IPS-20b (cell line): ENCODE measurements around the gene ENOX1.

Source experiments
- H3K27ac ChIP-seq: one replicate; pipeline ENCODE4 v1.5.1; 2013; ENCODE audit warnings: low read length
- H3K27me3 ChIP-seq: 2 replicates; pipeline ENCODE4 v1.6.1; 2013; ENCODE audit warnings: mild to moderate bottlenecking, low read length, inconsistent platforms; ENCODE audit not compliant: insufficient read depth
- H3K36me3 ChIP-seq: 2 replicates; pipeline ENCODE4 v1.6.1; 2013; ENCODE audit warnings: low read depth, mild to moderate bottlenecking, inconsistent platforms, low read length, moderate library complexity; ENCODE audit not compliant: insufficient read depth
- H3K4me1 ChIP-seq: 2 replicates; pipeline ENCODE4 v1.6.1; 2013; ENCODE audit warnings: mild to moderate bottlenecking, control low read depth, inconsistent platforms, low read length, moderate library complexity; ENCODE audit not compliant: insufficient read depth
- H3K4me3 ChIP-seq: 2 replicates; pipeline ENCODE4 v1.5.1; 2013; ENCODE audit warnings: mild to moderate bottlenecking, low read length, inconsistent platforms
- H3K9ac ChIP-seq: 2 replicates; pipeline ENCODE4 v1.6.1; 2013; ENCODE audit warnings: low read depth, mild to moderate bottlenecking, inconsistent platforms, low read length, moderate library complexity
- H3K9me3 ChIP-seq: 2 replicates; pipeline ENCODE4 v1.6.1; 2013; ENCODE audit warnings: mild to moderate bottlenecking, low read depth, low read length, inconsistent platforms; ENCODE audit not compliant: insufficient read depth

The ENOX1 gene

DNA sequence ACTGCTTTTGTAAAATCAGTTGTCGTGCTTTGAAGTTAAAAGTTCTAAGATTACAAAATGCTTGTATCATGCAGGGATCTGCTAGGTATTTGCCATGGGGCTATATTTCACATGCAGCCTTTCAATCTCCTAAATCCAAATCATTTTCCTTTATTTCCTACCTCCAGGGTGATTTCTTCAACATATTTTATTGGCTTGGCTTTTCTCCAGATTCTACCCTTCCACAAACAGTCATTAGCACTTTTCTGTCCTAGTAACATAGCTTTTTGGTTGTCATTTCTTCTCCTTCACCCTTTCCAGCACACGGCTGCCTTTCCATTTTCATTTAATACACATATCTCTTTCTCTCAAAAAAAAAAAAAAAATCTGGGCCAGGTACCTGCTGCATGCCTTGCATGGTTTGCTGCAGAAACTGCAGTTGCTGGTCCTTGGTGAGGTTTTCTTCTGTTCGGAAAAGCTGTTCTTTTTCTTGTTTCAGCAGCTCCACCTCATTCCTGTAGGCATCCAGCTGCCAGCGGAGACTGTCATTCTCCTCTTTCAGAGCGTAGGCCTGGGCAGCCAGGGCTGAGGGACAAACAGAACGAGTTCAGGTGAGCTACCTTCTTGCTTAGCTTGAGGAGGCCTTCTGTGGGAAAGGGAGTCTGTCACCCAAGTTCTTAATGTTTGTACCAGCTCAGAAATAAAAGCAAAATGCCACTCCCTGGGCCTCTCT is 488.6 kb downstream of the ENOX1 start:
- no peaks in the 10 kb centered on the region for H3K9me3 ChIP-seq
- H3K36me3 ChIP-seq: no peaks in the 10 kb centered on the region
- H3K9ac ChIP-seq: no peak overlapping the region
- H3K4me3 ChIP-seq: no peak overlapping the region
- H3K27ac ChIP-seq: no peak overlapping the region
- no peaks in the 10 kb centered on the region for H3K4me1 ChIP-seq
- H3K27me3 ChIP-seq: no peaks in the 10 kb centered on the region

DNA sequence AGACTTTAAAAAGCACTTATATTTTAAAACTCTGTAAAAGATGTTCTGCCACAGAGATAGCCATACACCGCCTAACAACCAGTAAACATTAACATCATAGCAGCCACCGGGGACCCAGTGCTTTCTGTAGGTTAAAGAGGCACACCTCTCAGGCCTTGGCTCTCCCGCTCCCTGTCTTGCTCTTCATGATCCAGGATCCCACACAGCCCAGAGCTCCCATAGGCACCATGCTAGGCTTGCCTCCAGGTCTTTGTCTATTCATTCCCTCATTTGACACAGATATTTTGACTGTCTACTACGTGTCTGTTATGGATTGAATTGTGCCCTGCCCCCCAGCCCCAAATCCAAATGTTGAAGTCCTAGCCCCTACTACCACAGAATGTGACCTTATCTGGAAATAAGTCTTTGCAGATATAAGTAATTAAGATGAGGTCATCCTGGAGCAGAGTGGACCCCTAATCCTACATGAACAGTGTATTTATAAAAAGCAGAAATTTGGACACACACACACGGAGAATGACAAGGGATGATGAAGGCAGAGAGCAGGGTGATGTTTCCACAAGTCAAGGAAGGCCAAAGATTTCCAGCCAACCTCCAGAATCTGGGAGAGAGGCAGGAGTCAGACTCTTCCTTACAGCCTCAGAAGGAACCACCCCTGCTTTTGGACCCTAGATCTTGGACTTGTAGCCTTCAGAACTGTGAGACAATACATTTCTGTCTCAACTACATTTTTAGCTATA is 490.8 kb downstream of the ENOX1 start:
- H3K27me3 ChIP-seq: no peaks in the 10 kb centered on the region
- H3K36me3 ChIP-seq: no peaks in the 10 kb centered on the region
- H3K4me1 ChIP-seq: no peaks in the 10 kb centered on the region
- no peak overlapping the region for H3K4me3 ChIP-seq
- no peaks in the 10 kb centered on the region for H3K9me3 ChIP-seq
- H3K27ac ChIP-seq: no peak overlapping the region
- H3K9ac ChIP-seq: no peak overlapping the region

GRCh38 chr13:43295321-43295720 is 491.5 kb downstream of the ENOX1 start:
- Histone ChIP-seq H3K9ac (no peak overlapping the region), H3K4me1 (no peaks in the 10 kb centered on the region), H3K27me3 (no peaks in the 10 kb centered on the region), H3K4me3 (no peak overlapping the region), H3K36me3 (no peaks in the 10 kb centered on the region), H3K9me3 (no peaks in the 10 kb centered on the region), H3K27ac (no peak overlapping the region)

DNA sequence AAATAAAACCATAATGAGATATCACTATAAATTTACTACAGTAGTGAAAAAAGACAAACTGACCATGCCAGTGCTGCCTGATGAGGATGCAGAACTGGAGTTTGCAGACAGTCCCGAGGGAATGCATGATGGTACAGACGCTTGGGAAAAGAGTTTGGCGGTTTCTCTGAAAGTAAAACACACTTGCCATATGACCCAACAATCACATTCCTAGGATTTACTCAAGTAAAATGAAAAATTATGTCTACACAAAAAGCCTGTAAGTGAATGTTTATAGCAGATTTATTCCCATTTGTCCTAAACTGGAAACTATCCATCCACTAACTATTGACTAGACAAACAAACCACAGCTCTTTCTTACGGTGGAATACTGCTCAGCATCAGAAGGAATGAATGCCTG is 492.4 kb downstream of the ENOX1 start:
- no peaks in the 10 kb centered on the region for H3K4me1 ChIP-seq
- H3K9ac ChIP-seq: no peak overlapping the region
- no peak overlapping the region for H3K27ac ChIP-seq
- no peaks in the 10 kb centered on the region for H3K36me3 ChIP-seq
- H3K27me3 ChIP-seq: no peaks in the 10 kb centered on the region
- no peaks in the 10 kb centered on the region for H3K9me3 ChIP-seq
- H3K4me3 ChIP-seq: no peak overlapping the region

- no peak overlapping the region for H3K27ac ChIP-seq
- H3K4me1 ChIP-seq: no peaks in the 10 kb centered on the region
- H3K9me3 ChIP-seq: no peaks in the 10 kb centered on the region
- H3K4me3 ChIP-seq: no peak overlapping the region
- no peak overlapping the region for H3K9ac ChIP-seq
- H3K27me3 ChIP-seq: no peaks in the 10 kb centered on the region
- H3K36me3 ChIP-seq: no peaks in the 10 kb centered on the region
Measured at GRCh38 chr13:43293986-43294385, 492.8 kb downstream of the ENOX1 start.

- Histone ChIP-seq H3K4me3 (no peak overlapping the region), H3K9me3 (no peaks in the 10 kb centered on the region), H3K4me1 (no peaks in the 10 kb centered on the region), H3K36me3 (no peaks in the 10 kb centered on the region), H3K27ac (no peak overlapping the region), H3K27me3 (no peaks in the 10 kb centered on the region), H3K9ac (no peak overlapping the region)
Measured at GRCh38 chr13:43293561-43293960, 493.2 kb downstream of the ENOX1 start.

- no peak overlapping the region for H3K27ac ChIP-seq
- H3K36me3 ChIP-seq: no peaks in the 10 kb centered on the region
- no peaks in the 10 kb centered on the region for H3K27me3 ChIP-seq
- no peaks in the 10 kb centered on the region for H3K4me1 ChIP-seq
- no peak overlapping the region for H3K9ac ChIP-seq
- no peak overlapping the region for H3K4me3 ChIP-seq
- H3K9me3 ChIP-seq: no peaks in the 10 kb centered on the region
Measured at GRCh38 chr13:43293008-43293407, 493.8 kb downstream of the ENOX1 start.

DNA sequence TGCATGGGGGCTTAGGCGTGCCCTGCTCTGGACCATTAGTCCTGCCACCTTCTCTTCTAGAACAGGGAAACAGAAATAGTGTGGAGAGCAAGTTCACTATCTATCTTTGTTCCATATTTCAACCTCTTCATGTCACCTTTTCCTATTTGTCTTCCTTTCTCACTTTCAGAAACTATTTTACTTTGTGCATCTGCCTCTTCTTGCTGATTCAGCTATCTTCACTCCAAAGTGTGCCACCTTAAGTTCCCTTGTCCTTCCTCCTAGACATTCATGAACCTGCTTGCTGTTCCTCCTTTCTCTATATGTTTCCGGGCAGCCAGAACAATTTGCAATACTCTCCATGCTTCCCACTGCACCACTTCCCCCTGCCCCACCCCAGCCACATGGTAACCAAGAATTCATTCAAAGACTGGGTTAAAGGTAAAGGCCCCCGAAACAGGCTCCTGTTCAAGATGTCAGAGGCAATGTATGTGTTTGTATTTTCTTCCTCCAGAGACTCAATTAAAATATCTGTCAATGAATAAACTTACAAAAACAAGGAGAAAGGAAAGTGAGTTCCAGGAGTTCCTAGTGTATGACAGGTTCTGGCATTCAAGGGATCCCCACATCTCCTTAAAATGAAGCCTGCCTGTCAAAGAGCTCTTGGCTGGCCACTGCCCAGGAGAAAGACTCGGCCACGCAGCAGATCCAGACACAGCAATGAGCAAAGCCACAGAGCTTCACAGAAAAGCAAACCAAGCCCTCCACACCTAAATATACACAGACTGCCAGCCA is 495.3 kb downstream of the ENOX1 start:
- Histone ChIP-seq H3K4me1 (no peaks in the 10 kb centered on the region), H3K4me3 (no peak overlapping the region), H3K9me3 (no peaks in the 10 kb centered on the region), H3K27me3 (no peaks in the 10 kb centered on the region), H3K36me3 (no peaks in the 10 kb centered on the region), H3K9ac (no peak overlapping the region), H3K27ac (no peak overlapping the region)

GRCh38 chr13:43289470-43290255 is 497.1 kb downstream of the ENOX1 start:
- Histone ChIP-seq H3K27me3 (no peaks in the 10 kb centered on the region), H3K4me3 (no peak overlapping the region), H3K27ac (no peak overlapping the region), H3K4me1 (no peaks in the 10 kb centered on the region), H3K9me3 (no peaks in the 10 kb centered on the region), H3K36me3 (no peaks in the 10 kb centered on the region), H3K9ac (no peak overlapping the region)

- Histone ChIP-seq H3K27me3 (no peaks in the 10 kb centered on the region), H3K9me3 (no peaks in the 10 kb centered on the region), H3K36me3 (no peaks in the 10 kb centered on the region), H3K4me3 (no peak overlapping the region), H3K9ac (no peak overlapping the region), H3K4me1 (no peaks in the 10 kb centered on the region), H3K27ac (no peak overlapping the region)
Measured at GRCh38 chr13:43286751-43287150, 500.0 kb downstream of the ENOX1 start.

GRCh38 chr13:43285933-43286597 is 500.7 kb downstream of the ENOX1 start:
- no peak overlapping the region for H3K9ac ChIP-seq
- no peak overlapping the region for H3K27ac ChIP-seq
- no peaks in the 10 kb centered on the region for H3K4me1 ChIP-seq
- no peak overlapping the region for H3K4me3 ChIP-seq
- H3K36me3 ChIP-seq: no peaks in the 10 kb centered on the region
- H3K27me3 ChIP-seq: no peaks in the 10 kb centered on the region
- no peaks in the 10 kb centered on the region for H3K9me3 ChIP-seq
